ENCODE results near the gene SPAST. TPM values are rescaled to one million over a fixed set of nuclear protein-coding genes. Genes with fewer than 3 reads are reported as not detected.

The SPAST gene
- total RNA-seq: 9.4 and 11.4 TPM in 2 replicates

DNA sequence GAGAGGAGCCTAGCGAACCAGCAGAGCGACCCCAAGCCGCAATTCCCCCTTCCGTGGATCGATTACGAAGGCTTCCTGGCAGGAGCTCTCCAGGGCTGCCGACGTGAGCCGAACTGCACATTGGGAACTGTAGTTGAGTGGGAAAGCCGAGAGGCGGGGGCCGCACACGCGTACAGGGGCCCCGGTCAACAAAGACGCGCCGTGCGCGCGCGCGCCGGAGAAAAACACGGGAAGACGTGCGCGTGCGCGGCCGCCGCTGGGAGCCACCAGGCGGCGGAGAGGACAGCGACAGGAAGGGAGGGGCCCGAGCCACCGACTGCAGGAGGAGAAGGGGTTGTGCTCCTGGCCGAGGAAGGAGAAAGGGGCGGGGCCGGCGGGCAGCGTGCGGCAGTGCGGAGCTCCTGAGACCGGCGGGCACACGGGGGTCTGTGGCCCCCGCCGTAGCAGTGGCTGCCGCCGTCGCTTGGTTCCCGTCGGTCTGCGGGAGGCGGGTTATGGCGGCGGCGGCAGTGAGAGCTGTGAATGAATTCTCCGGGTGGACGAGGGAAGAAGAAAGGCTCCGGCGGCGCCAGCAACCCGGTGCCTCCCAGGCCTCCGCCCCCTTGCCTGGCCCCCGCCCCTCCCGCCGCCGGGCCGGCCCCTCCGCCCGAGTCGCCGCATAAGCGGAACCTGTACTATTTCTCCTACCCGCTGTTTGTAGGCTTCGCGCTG lies at the start of gene SPAST:
Gene SPAST (plus strand): TSS at position 247 of the 711 bp plus-strand sequence. CDS start 276 bp downstream, at position 523.

GRCh38 chr2:32039447-32040219 lies 23.7 kb upstream of the SPAST start, which contains the start of gene DPY30:
Gene DPY30, minus strand, starts transcription at chr2:32039805. Its CDS starts 349 bp downstream, at chr2:32039456.

Other genes starting within 250 kb of the SPAST start
- 38.7 and 43.7 TPM in 2 replicates for gene MEMO1, start 52.5 kb upstream of the SPAST start, total RNA-seq
- gene DPY30, start 23.8 kb upstream of the SPAST start, total RNA-seq: 78.8 and 95.2 TPM in 2 replicates
- gene SLC30A6, start 102.3 kb downstream of the SPAST start, total RNA-seq: 11.3 and 12.6 TPM in 2 replicates
- not detected in 2 replicates for gene NLRC4, start 201.3 kb downstream of the SPAST start, total RNA-seq
- 5.9 and 10.4 TPM in 2 replicates for gene YIPF4, start 214.3 kb downstream of the SPAST start, total RNA-seq

All from bronchus fibroblast of lung (primary cell).